HCT116 (cell line): Measurements from ENCODE around the gene BAX. TPM values are rescaled to one million over a fixed set of nuclear protein-coding genes. Genes with fewer than 3 reads are reported as not detected.

Source experiments
- ATAC-seq: fragments of 200-7000 bp; cut with Tn5 transposase; 2 replicates; pipeline ENCODE4 v1.9.1; 2020; ENCODE audit warnings: mild to moderate bottlenecking, moderate library complexity
- BruUV-seq: library from RNA; stranded (reverse); fragments of 400-500 nt; replicated peaks from 2 replicates; lab custom pipeline; 2021; lab: Mats Ljungman, UMichigan
- CTCF ChIA-PET: fragments of 300-600 bp; sonication (Branson Sonifier 250); formaldehyde crosslinking; loops from one replicate; lab custom pipeline; 2021; ENCODE audit warnings: antibody characterized with exemption; lab: Charles Lee
- POLR2A ChIA-PET: fragments of 300-600, 350-600 bp; sonication (Branson Sonifier 250); formaldehyde crosslinking; loops from one replicate; lab custom pipeline; 2021; ENCODE audit warnings: antibody characterized with exemption; lab: Charles Lee
- RAD21 ChIA-PET, 2 experiments: fragments of 300-600 bp; sonication (Branson Sonifier 250); formaldehyde crosslinking; loops; one replicate each; lab custom pipeline; 2023; ENCODE audit warnings: low total read pairs in 2 of 2; ENCODE audit not compliant: uncharacterized antibody in 2 of 2, unreplicated experiment in 2 of 2, low non-redundant PET in 1 of 2; lab: Charles Lee
- DNase-seq: peaks from one replicate; pipeline ENCODE4 v3.0.0-alpha.2; 2010; ENCODE audit warnings: low read depth, low spot score
- H2AFZ ChIP-seq: fragments of 200-600 bp; shearing (Covaris generic), sonication (generic); 2 replicates; pipeline ENCODE4 v1.6.1; 2017; ENCODE audit warnings: low read depth, mixed run types, mixed read lengths, antibody characterized with exemption, low read length; ENCODE audit not compliant: poor library complexity, severe bottlenecking
- H3K27ac ChIP-seq: 2 replicates; pipeline ENCODE4 v1.5.1; 2012; ENCODE audit warnings: low read depth, low read length
- H3K27me3 ChIP-seq: fragments of 200-600 bp; sonication (generic); 2 replicates; pipeline ENCODE4 v1.6.1; 2016; ENCODE audit warnings: mixed run types, low read length, mixed read lengths; ENCODE audit not compliant: insufficient read depth
- H3K36me3 ChIP-seq, 2 experiments: fragments of 200-500 bp in 1 of 2; fragments of 200-600 bp in 1 of 2; sonication (Bioruptor generic) in 1 of 2; sonication (generic) in 1 of 2; 2 replicates each; pipeline versions ENCODE4 v1.5.1 to v1.6.1; 2014 to 2016; ENCODE audit warnings: low read length in 2 of 2, inconsistent platforms in 1 of 2, mixed read lengths in 1 of 2, mixed run types in 1 of 2; ENCODE audit not compliant: insufficient read depth in 2 of 2, control insufficient read depth in 1 of 2
- H3K4me1 ChIP-seq, 2 experiments: fragments of 200-600 bp in 1 of 2; sonication (generic) in 1 of 2; 2 replicates each; pipeline versions ENCODE4 v1.5.1 to v1.6.1; 2012 to 2017; ENCODE audit warnings: low read length in 2 of 2, inconsistent platforms in 1 of 2, mild to moderate bottlenecking in 1 of 2, mixed read lengths in 1 of 2, mixed run types in 1 of 2, moderate library complexity in 1 of 2; ENCODE audit not compliant: insufficient read depth in 2 of 2, control insufficient read depth in 1 of 2
- H3K4me2 ChIP-seq: fragments of 200-600 bp; sonication (generic); 2 replicates; pipeline ENCODE4 v1.6.1; 2017; ENCODE audit warnings: mixed run types, low read length, mixed read lengths
- H3K4me3 ChIP-seq, 2 experiments: fragments of 200-600 bp in 1 of 2; sonication (generic) in 1 of 2; replicated peaks in 1 of 2; 2 replicates each; pipeline ENCODE4 v1.5.1; 2011 to 2016; ENCODE audit warnings: low read length in 2 of 2, control low read depth in 1 of 2, low read depth in 1 of 2, mild to moderate bottlenecking in 1 of 2, mixed read lengths in 1 of 2, mixed run types in 1 of 2
- H3K79me2 ChIP-seq: fragments of 200-600 bp; sonication (generic); 2 replicates; pipeline ENCODE4 v1.6.1; 2017; ENCODE audit warnings: mild to moderate bottlenecking, mixed run types, low read length, moderate library complexity, mixed read lengths; ENCODE audit not compliant: insufficient read depth
- H3K9ac ChIP-seq: fragments of 200-600 bp; sonication (generic); 2 replicates; pipeline ENCODE4 v1.6.1; 2016; ENCODE audit warnings: low read length, mixed read lengths
- H3K9me2 ChIP-seq: fragments of 200-600 bp; sonication (generic), shearing (Covaris generic); 2 replicates; pipeline ENCODE4 v1.6.1; 2017; ENCODE audit warnings: mixed run types, mild to moderate bottlenecking, moderate library complexity; ENCODE audit not compliant: insufficient read depth
- H3K9me3 ChIP-seq, 2 experiments: fragments of 200-500 bp in 1 of 2; fragments of 200-600 bp in 1 of 2; sonication (Bioruptor generic) in 1 of 2; sonication (generic) in 1 of 2; 2 replicates each; pipeline ENCODE4 v1.6.1; 2014 to 2017; ENCODE audit warnings: low read length in 2 of 2, mixed read lengths in 2 of 2, inconsistent platforms in 1 of 2, low read depth in 1 of 2, mild to moderate bottlenecking in 1 of 2, mixed run types in 1 of 2, moderate library complexity in 1 of 2; ENCODE audit not compliant: control insufficient read depth in 1 of 2, insufficient read depth in 1 of 2
- H4K20me1 ChIP-seq: fragments of 200-600 bp; sonication (generic), shearing (Covaris generic); 2 replicates; pipeline ENCODE4 v1.6.1; 2017; ENCODE audit warnings: mixed run types, mild to moderate bottlenecking, moderate library complexity; ENCODE audit not compliant: insufficient read depth
- ATF3 ChIP-seq: IDR thresholded peaks from 2 replicates; pipeline ENCODE4 v1.6.1; 2012
- CEBPB ChIP-seq: IDR thresholded peaks from 2 replicates; pipeline ENCODE4 v1.6.1; 2012; ENCODE audit warnings: low read depth
- FOSL1 ChIP-seq: IDR thresholded peaks from 2 replicates; pipeline ENCODE4 v1.6.1; 2012; ENCODE audit warnings: low read depth
- JUND ChIP-seq: IDR thresholded peaks from 2 replicates; pipeline ENCODE4 v1.6.1; 2012
- MAX ChIP-seq: IDR thresholded peaks from 2 replicates; pipeline ENCODE4 v1.6.1; 2012
- ZBTB33 ChIP-seq: IDR thresholded peaks from 2 replicates; pipeline ENCODE4 v1.6.1; 2011; ENCODE audit warnings: mild to moderate bottlenecking, low read length, moderate library complexity; ENCODE audit not compliant: insufficient replicate concordance; ENCODE audit errors: extremely low read depth
- intact Hi-C: fragments of 100-400 bp; cut with micrococcal nuclease; formaldehyde crosslinking; loops from 2 replicates; pipeline ENCODE4 v1.10.0; 2022
- total RNA-seq: library from RNA; stranded (reverse); gene quantifications from one replicate; pipeline ENCODE4 v1.2.1, GENCODE V29; 2021; ENCODE audit not compliant: unreplicated experiment

BAX gene
- total RNA-seq, 1 experiment from 2014 or later: 96.4 TPM

GRCh38 chr19:48947258-48947542 is 7.5 kb upstream of the BAX start:
- TF ChIP-seq ZBTB33: no peak
- TF ChIP-seq CEBPB: no peak
- no peak for ATAC-seq
- Histone ChIP-seq H3K36me3 (0 out of 4 replicates have a peak, but pooled peaks cover 0 to 2% of the 10 kb centered on the region in 2 experiments), H3K27ac (no peak overlapping the region), H3K4me2 (no peak overlapping the region), H3K4me1 (no peaks in the 10 kb centered on the region), H3K27me3 (no peaks in the 10 kb centered on the region), H3K79me2 (no peaks in the 10 kb centered on the region), H3K9me3 (no peaks in the 10 kb centered on the region), H3K9ac (no peak overlapping the region), H3K9me2 (no peaks in the 10 kb centered on the region), H4K20me1 (no peaks in the 10 kb centered on the region), H3K4me3 (no peak overlapping the region), H2AFZ (no peak overlapping the region)
- POLR2A ChIA-PET: interaction anchor here (0.6 kb wide), 1 partner anchor 14 kb away, joined by 4 read pairs; no protein-coding TSS in a partner anchor
- intact Hi-C loops: no loop called here
- CTCF ChIA-PET: no interaction called here
- no peak for DNase-seq
- BruUV-seq: no TSS peak
- RAD21 ChIA-PET: no interaction called here

GRCh38 chr19:48950159-48950558 is 4.5 kb upstream of the BAX start:
- H3K4me2 ChIP-seq: no peak overlapping the region
- TF ChIP-seq JUND (no peak), ATF3 (no peak), FOSL1 (no peak), MAX (no peak)
- H3K36me3 ChIP-seq: no peaks in the 10 kb centered on the region
- H3K9me2 ChIP-seq: no peaks in the 10 kb centered on the region
- H3K9ac ChIP-seq: no peak overlapping the region
- H3K79me2 ChIP-seq: peaks cover 3% of the 10 kb centered on the region
- POLR2A ChIA-PET: no interaction called here
- H2AFZ ChIP-seq: no peak overlapping the region
- BruUV-seq: no TSS peak
- no peak for ATAC-seq
- no peak overlapping the region for H3K27ac ChIP-seq
- peaks cover 0 to 8% of the 10 kb centered on the region in 2 experiments; a peak in 2 of 4 replicates for H3K4me1 ChIP-seq
- CTCF ChIA-PET: no interaction called here
- no peaks in the 10 kb centered on the region for H3K9me3 ChIP-seq
- H3K4me3 ChIP-seq: no peak overlapping the region
- no peaks in the 10 kb centered on the region for H4K20me1 ChIP-seq
- no peak for DNase-seq
- H3K27me3 ChIP-seq: no peaks in the 10 kb centered on the region
- intact Hi-C loops: no loop called here
- RAD21 ChIA-PET: no interaction called here
